GM12878 (cell line): ENCODE data around the gene UCN2. TPM values are rescaled to one million over a fixed set of nuclear protein-coding genes. Genes with fewer than 3 reads are reported as not detected.
A peak's percentile ranks its signal among the peaks of the same experiment; 100 is the strongest.

ENCODE experiments used
- ATAC-seq: fragments of 200-7000 bp; cut with Tn5 transposase; 3 replicates; pipeline ENCODE4 v1.9.1; 2020; ENCODE audit warnings: mild to moderate bottlenecking, moderate library complexity
- BruUV-seq: library from RNA; stranded (reverse); fragments of 400-500 nt; replicated peaks from 2 replicates; lab custom pipeline; 2021; lab: Mats Ljungman, UMichigan
- CTCF ChIA-PET: fragments of 300-600 bp; sonication (Branson Sonifier 250); formaldehyde crosslinking; extraction: SDS; loops from one replicate; lab custom pipeline; 2021; ENCODE audit warnings: inconsistent platforms; lab: Yijun Ruan, JAX
- POLR2A ChIA-PET: fragments of 350-600 bp; formaldehyde crosslinking; extraction: SDS; loops from one replicate; lab custom pipeline; 2021; ENCODE audit warnings: inconsistent platforms; lab: Charles Lee
- RAD21 ChIA-PET: fragments of 300-600 bp; sonication (Branson Sonifier 250); formaldehyde crosslinking; loops from one replicate; lab custom pipeline; 2023; ENCODE audit warnings: antibody characterized with exemption; ENCODE audit not compliant: unreplicated experiment; lab: Charles Lee
- SMC1A ChIA-PET: fragments of 300-600 bp; sonication (Branson Sonifier 250); formaldehyde crosslinking; loops from one replicate; lab custom pipeline; 2023; ENCODE audit not compliant: unreplicated experiment, uncharacterized antibody; lab: Charles Lee
- DNase-seq: peaks from one replicate; pipeline ENCODE4 v3.0.0-alpha.2; 2011; ENCODE audit warnings: low read depth, low spot score
- FAIRE-seq: peaks from 3 replicates; lab custom pipeline; 2011; peaks lifted over from hg19 to GRCh38; lab: Jason Lieb, UNC
- H2AFZ ChIP-seq: 2 replicates; pipeline ENCODE4 v1.6.0; 2011; ENCODE audit warnings: low read depth, low read length, control low read depth; ENCODE audit not compliant: control insufficient read depth
- H3K27ac ChIP-seq: 2 replicates; pipeline ENCODE4 v1.5.1; 2011; ENCODE audit warnings: control low read depth; ENCODE audit not compliant: control insufficient read depth, insufficient read depth
- H3K27me3 ChIP-seq, 2 experiments: replicated peaks in 1 of 2; 2 replicates each; pipeline versions ENCODE4 v1.6.0 to v1.6.1; 2011; ENCODE audit warnings: low read length in 1 of 2; ENCODE audit not compliant: control insufficient read depth in 2 of 2, insufficient read depth in 2 of 2
- H3K36me3 ChIP-seq, 2 experiments: 2 replicates each; pipeline ENCODE4 v1.5.1; 2011; ENCODE audit warnings: low read length in 1 of 2; ENCODE audit not compliant: control insufficient read depth in 2 of 2, insufficient read depth in 2 of 2
- H3K4me1 ChIP-seq: 2 replicates; pipeline ENCODE4 v1.6.1; 2011; ENCODE audit warnings: mild to moderate bottlenecking, low read length, moderate library complexity, mixed read lengths; ENCODE audit not compliant: control insufficient read depth, insufficient read depth
- H3K4me2 ChIP-seq: 2 replicates; pipeline ENCODE4 v1.6.0; 2011; ENCODE audit warnings: control low read depth; ENCODE audit not compliant: control insufficient read depth, insufficient read depth
- H3K4me3 ChIP-seq: fragments of 200-600 bp; sonication (generic); 2 replicates; pipeline ENCODE4 v1.5.1; 2016
- H3K79me2 ChIP-seq: 2 replicates; pipeline ENCODE4 v1.6.0; 2011; ENCODE audit warnings: low read length; ENCODE audit not compliant: control insufficient read depth, insufficient read depth
- H3K9ac ChIP-seq: 2 replicates; pipeline ENCODE4 v1.8.0; 2011; ENCODE audit warnings: low read length, control low read depth, mixed read lengths; ENCODE audit not compliant: control insufficient read depth, insufficient read depth
- H3K9me3 ChIP-seq: replicated peaks from 3 replicates; pipeline ENCODE4 v1.5.1; 2011; ENCODE audit warnings: mild to moderate bottlenecking, low read length; ENCODE audit not compliant: control insufficient read depth, insufficient read depth
- H4K20me1 ChIP-seq: 2 replicates; pipeline ENCODE4 v1.6.0; 2011; ENCODE audit not compliant: control insufficient read depth, insufficient read depth
- ATF7 ChIP-seq: fragments of 450-650 bp; IDR thresholded peaks from 2 replicates; pipeline ENCODE4 v1.6.1; 2016; ENCODE audit warnings: low read depth, mild to moderate bottlenecking
- EED ChIP-seq: sonication (generic); IDR thresholded peaks from 2 replicates; pipeline ENCODE4 v1.6.1; 2016; ENCODE audit warnings: antibody characterized with exemption, low read depth
- MEF2B ChIP-seq: fragments of 450-650 bp; IDR thresholded peaks from 2 replicates; pipeline ENCODE4 v1.6.1; 2018; ENCODE audit warnings: mild to moderate bottlenecking, moderate library complexity; ENCODE audit not compliant: partially characterized antibody, poor library complexity, severe bottlenecking
- SIN3A ChIP-seq: IDR thresholded peaks from 2 replicates; pipeline ENCODE4 v1.6.1; 2012; ENCODE audit warnings: low read depth, low read length, improper control_type of control experiment
- SMARCA5 ChIP-seq: fragments of 450-650 bp; IDR thresholded peaks from 2 replicates; pipeline ENCODE4 v1.6.1; 2017; ENCODE audit warnings: mild to moderate bottlenecking
- WGBS: methylation state at CpG from one replicate; pipeline ENCODE4 v1.1.6; 2016; ENCODE audit warnings: low lambda C conversion rate; ENCODE audit not compliant: insufficient replicate concordance, insufficient coverage; ENCODE audit errors: missing lambda C conversion rate; 5-methylcytosine and 5-hydroxymethylcytosine counted together
- in situ Hi-C: fragments of 300-500 bp; cut with MboI; formaldehyde crosslinking; loops from 9 replicates; pipeline ENCODE4 v1.14.3; 2018; ENCODE audit warnings: mixed read lengths
- intact Hi-C: fragments of 100-400 bp; cut with micrococcal nuclease; formaldehyde crosslinking; loops from one replicate; pipeline ENCODE4 v1.14.2; 2022; ENCODE audit not compliant: unreplicated experiment
- polyA plus RNA-seq, 11 experiments: library from polyadenylated mRNA; depleted of rRNA in 4 of 11; unstranded in 6 of 11; stranded (reverse) in 5 of 11; fragments of >200 nt; fragmentation: Nextera tagmentation in 4 of 11; fragmentation: Illumina TruSeq in 1 of 11; extraction: Ambion mirVana in 4 of 11; extraction: Trizol in 1 of 11; gene quantifications; 1 replicate in 1 of 11; 2 replicates in 10 of 11; pipeline versions ENCODE4 v1.2.1 to v1.2.3, GENCODE V29; 2011 to 2016; ENCODE audit warnings: inconsistent platforms in 2 of 11, missing spikeins in 2 of 11, low read depth in 1 of 11
- total RNA-seq, 4 experiments: library from RNA; depleted of rRNA in 3 of 4; stranded (reverse); fragments of >200 nt in 3 of 4; fragmentation: Illumina TruSeq in 1 of 4; extraction: Trizol in 1 of 4; gene quantifications; 2 replicates each; pipeline versions ENCODE4 v1.2.1 to v1.2.3, GENCODE V29; 2013 to 2021
- TF ChIP-seq, protein P1 (sequence below): IDR thresholded peaks from 2 replicates; pipeline ENCODE4 v1.6.1; 2011; ENCODE audit warnings: low read depth, low read length, improper control_type of control experiment, borderline replicate concordance
- TF ChIP-seq, protein P2 (sequence below): fragments of 450-650 bp; IDR thresholded peaks from 2 replicates; pipeline ENCODE4 v1.6.1; 2016; ENCODE audit warnings: mild to moderate bottlenecking

Gene UCN2
- total and polyA plus RNA-seq, 10 of the 15 experiments (the other 5 are each of a cell fraction or from before 2014, with no cell fraction given): 0.05 TPM; not detected in 9

DNA sequence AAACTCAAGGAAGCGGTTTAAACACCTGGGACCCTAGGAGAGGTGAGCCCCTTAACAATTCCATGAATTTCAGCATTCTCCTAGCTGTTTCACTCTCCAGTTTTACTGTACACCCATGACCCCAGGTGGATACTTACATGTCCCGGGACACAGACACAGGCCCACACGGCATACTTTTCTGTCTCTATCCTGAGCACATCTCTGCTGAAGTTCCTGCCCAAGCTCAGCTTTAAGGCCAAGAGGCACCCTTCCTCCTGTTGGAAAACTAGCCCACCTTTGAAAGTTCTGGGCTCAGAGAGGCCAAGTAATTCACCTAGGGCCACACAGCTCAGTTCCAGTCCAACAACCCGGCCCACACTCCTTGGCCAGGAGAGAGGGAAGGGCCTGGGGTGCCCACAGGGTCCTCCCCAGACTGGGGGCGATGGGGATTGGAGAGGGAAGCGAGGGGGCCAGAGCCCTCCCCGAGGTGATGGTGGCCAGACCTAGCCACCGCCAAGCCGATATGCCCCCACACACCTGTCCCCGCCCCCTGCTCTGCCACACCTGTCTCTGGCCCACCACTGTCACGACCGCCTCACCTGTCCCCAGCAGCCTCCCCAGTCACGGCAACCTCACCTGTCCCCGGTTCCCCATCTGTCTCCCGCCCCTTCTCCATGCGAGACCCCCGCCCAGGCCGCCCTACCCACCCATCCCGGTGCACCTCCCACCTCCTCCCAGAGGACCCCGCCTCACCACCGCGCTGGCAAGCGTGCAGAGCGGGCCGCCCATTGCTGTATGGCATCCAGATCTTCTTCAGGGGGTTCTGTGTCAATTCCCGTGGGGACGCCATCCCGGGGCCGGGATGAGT lies 7.4 kb downstream of the UCN2 start:
- ATAC-seq: no peak
- peak overlapping the region; percentile 66 for H3K9ac ChIP-seq
- no peak for DNase-seq
- peaks cover 0 to 12% of the 10 kb centered on the region in 2 experiments; a peak in 2 of 4 replicates for H3K36me3 ChIP-seq
- no peaks in the 10 kb centered on the region for H3K27me3 ChIP-seq
- WGBS: 39% methylated on average over 10 of the region's 29 CpGs
- TF ChIP-seq, protein P1, sequence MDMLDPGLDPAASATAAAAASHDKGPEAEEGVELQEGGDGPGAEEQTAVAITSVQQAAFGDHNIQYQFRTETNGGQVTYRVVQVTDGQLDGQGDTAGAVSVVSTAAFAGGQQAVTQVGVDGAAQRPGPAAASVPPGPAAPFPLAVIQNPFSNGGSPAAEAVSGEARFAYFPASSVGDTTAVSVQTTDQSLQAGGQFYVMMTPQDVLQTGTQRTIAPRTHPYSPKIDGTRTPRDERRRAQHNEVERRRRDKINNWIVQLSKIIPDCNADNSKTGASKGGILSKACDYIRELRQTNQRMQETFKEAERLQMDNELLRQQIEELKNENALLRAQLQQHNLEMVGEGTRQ: no peak
- TF ChIP-seq ATF7 (no peak), MEF2B (peak; percentile 18), SIN3A (0 out of 2 replicates have a peak, but pooled peaks have one; percentile 25), SMARCA5 (peak; percentile 49; the same call in 1 of the 2 replicates), EED (no peak)
- TF ChIP-seq, protein P2, sequence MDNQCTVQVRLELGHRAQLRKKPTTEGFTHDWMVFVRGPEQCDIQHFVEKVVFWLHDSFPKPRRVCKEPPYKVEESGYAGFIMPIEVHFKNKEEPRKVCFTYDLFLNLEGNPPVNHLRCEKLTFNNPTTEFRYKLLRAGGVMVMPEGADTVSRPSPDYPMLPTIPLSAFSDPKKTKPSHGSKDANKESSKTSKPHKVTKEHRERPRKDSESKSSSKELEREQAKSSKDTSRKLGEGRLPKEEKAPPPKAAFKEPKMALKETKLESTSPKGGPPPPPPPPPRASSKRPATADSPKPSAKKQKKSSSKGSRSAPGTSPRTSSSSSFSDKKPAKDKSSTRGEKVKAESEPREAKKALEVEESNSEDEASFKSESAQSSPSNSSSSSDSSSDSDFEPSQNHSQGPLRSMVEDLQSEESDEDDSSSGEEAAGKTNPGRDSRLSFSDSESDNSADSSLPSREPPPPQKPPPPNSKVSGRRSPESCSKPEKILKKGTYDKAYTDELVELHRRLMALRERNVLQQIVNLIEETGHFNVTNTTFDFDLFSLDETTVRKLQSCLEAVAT: peak; percentile 58
- H3K27ac ChIP-seq: peak overlapping the region; percentile 33
- H3K9me3 ChIP-seq: no peaks in the 10 kb centered on the region
- ChIA-PET RAD21 (interaction anchor here (0.6 to 6.8 kb wide), 14 partner anchors 32 to 184 kb away, joined by 3 to 37 read pairs (median 6); partner anchors contain the start of genes ATRIP, CCDC51, SLC26A6 and TMA7), SMC1A (interaction anchor here (0.9 to 4.9 kb wide), 13 partner anchors 7 to 161 kb away, joined by 3 to 28 read pairs (median 4); partner anchors contain the start of genes ATRIP, CCDC51, IP6K2 and SLC26A6), POLR2A (interaction anchor here (0.6 to 7.1 kb wide), 14 partner anchors 14 to 368 kb away, joined by 3 to 91 read pairs (median 4); partner anchors contain the start of genes CCDC51, CDC25A, IP6K2 and SLC26A6), CTCF (interaction anchor here (0.6 to 16.3 kb wide), 15 partner anchors 11 to 724 kb away, joined by 3 to 239 read pairs (median 5); partner anchors contain the start of genes ATRIP, CCDC51, CDC25A and SLC26A6)
- H4K20me1 ChIP-seq: peaks cover 2% of the 10 kb centered on the region; the same call in 1 of the 2 replicates
- intact Hi-C loops: loop anchor here (5.0 kb wide), 3 partner anchors 109 to 324 kb away; partner anchors contain the start of gene ATRIP
- H3K4me1 ChIP-seq: peaks cover 45% of the 10 kb centered on the region
- H2AFZ ChIP-seq: peak overlapping the region; percentile 25; the same call in 1 of the 2 replicates
- BruUV-seq: no TSS peak
- H3K79me2 ChIP-seq: peaks cover 47% of the 10 kb centered on the region
- FAIRE-seq: no peak
- H3K4me2 ChIP-seq: peak overlapping the region; percentile 97
- in situ Hi-C loops: no loop called here
- peak overlapping the region; percentile 91 for H3K4me3 ChIP-seq
